ENCODE data around the gene KIF22. TPM values are rescaled to one million over a fixed set of nuclear protein-coding genes. Genes with fewer than 3 reads are reported as not detected.
A peak's percentile ranks its signal among the peaks of the same experiment; 100 is the strongest.
"Not testable (repeated sequence)": the region's sequence is repeated elsewhere in the genome, so short reads cannot be mapped to it uniquely, and the experiment has no call there.

KIF22 gene
- total RNA-seq, 1 donor from 2014 or later, result 27.2 TPM

- DNase-seq (ENCODE audit: low spot score); ATAC-seq: not testable (repeated sequence)
These were observed 2.6 kb downstream of the KIF22 start for GRCh38 chr16:29793153-29793552.

DNA sequence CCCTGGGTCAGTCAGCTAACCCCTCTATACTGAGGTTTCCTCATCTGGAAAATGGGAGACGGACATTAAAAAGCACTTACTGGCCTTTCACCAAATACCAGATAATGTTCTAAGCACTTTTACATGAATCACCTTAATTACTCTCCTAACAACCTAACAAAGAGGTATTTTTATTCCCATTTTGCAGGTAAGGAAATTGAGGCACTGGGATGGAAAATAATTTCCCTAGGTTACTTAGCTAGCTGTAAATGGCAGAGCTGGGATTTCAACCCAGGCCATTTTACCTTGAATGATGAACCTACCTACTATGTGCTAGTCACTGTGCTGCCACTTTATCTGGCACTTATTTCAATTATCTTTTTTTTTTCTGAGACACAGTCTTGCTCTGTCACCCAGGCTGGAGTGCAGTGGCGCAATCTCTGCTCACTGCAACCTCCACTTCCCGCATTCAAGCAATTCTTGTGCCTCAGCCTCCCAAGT, 3.7 kb downstream of the KIF22 start:
- DNase-seq (ENCODE audit: low spot score) (no peak), ATAC-seq (no peak)

- no peak for DNase-seq (ENCODE audit: low spot score)
- no peak for ATAC-seq
These were observed 11.9 kb downstream of the KIF22 start for GRCh38 chr16:29802416-29802935.

- DNase-seq (ENCODE audit: low spot score) (no peak), ATAC-seq (no peak)
These were observed 13.5 kb downstream of the KIF22 start for GRCh38 chr16:29804020-29804419.

DNA sequence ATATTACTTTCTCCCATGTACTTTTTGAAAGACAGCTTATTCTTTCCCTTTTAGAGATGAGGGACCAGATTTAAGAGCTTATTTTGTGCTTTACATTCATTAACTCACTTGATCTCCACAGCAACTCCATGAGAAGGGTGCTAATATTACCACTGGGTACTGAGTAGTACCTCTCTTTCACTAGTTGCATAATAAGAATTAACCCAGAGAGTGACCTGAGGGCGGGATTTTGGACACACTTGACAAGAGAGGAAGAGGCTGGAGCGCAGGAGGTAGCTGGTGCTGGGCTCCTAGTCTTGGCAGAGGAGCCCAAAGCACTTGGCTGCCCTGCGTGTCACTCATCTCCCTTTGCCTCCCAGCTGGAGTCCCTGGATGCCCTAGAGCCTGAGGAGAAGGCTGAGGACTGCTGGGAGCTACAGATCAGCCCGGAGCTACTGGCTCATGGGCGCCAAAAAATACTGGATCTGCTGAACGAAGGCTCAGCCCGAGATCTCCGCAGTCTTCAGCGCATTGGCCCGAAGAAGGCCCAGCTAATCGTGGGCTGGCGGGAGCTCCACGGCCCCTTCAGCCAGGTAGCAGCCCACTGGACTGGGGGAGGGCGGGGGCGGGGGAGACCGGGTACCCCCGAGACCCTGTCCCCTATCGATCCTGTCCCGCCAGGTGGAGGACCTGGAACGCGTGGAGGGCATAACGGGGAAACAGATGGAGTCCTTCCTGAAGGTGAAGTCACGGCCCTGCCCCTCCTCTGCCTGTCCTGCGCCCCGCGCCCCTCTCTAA, 14.1 kb downstream of the KIF22 start:
- ATAC-seq, result peak; percentile 66
- peak; percentile 87 for DNase-seq (ENCODE audit: low spot score)

GRCh38 chr16:29805232-29806098, 14.9 kb downstream of the KIF22 start:
- ATAC-seq (peak; percentile 83), DNase-seq (ENCODE audit: low spot score) (peak; percentile 99)

DNA sequence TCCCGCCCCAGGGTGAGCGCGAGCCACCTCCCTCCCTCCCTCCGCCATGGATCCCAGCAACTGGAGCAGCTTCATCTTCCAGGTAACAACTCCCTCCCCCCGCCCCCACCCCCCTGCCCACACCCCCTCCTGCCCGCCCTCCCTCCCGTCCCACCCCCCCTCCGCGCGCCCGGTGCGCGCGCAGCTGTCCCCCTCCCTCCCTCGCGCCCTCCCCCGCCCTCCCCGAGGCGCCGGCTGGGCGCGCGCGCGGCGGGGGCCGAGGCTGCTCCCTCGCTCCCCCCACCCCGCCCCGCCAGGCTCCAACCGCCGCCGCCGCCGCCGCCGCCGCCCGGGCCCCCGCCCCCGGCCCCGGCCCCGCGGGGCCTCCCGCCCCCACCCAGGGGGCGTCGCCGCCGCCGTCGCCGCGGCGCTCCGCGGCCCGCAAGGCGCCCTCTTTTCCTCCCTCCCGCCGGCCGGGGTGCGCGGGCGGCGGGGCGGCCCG, 15.6 kb downstream of the KIF22 start, which contains the start of gene MAZ:
MAZ (plus strand) TSS at position 431 of the 481 bp plus-strand sequence. CDS start 173 bp downstream, outside the sequence.
- DNase-seq (ENCODE audit: low spot score), result no peak
- ATAC-seq, result peak; percentile 14

DNA sequence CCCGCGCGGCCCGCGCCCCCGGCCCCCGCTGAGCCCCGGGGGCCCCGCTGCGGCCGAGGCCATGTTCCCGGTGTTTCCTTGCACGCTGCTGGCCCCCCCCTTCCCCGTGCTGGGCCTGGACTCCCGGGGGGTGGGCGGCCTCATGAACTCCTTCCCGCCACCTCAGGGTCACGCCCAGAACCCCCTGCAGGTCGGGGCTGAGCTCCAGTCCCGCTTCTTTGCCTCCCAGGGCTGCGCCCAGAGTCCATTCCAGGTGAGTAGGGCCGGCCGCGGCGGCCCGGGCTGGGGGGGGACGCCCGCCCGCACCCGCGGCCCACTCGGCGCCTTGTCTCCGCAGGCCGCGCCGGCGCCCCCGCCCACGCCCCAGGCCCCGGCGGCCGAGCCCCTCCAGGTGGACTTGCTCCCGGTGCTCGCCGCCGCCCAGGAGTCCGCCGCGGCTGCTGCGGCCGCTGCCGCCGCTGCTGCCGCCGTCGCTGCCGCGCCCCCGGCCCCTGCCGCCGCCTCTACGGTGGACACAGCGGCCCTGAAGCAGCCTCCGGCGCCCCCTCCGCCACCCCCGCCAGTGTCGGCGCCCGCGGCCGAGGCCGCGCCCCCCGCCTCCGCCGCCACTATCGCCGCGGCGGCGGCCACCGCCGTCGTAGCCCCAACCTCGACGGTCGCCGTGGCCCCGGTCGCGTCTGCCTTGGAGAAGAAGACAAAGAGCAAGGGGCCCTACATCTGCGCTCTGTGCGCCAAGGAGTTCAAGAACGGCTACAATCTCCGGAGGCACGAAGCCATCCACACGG, 16.3 kb downstream of the KIF22 start:
- peak; percentile 69 for DNase-seq (ENCODE audit: low spot score)

DNA sequence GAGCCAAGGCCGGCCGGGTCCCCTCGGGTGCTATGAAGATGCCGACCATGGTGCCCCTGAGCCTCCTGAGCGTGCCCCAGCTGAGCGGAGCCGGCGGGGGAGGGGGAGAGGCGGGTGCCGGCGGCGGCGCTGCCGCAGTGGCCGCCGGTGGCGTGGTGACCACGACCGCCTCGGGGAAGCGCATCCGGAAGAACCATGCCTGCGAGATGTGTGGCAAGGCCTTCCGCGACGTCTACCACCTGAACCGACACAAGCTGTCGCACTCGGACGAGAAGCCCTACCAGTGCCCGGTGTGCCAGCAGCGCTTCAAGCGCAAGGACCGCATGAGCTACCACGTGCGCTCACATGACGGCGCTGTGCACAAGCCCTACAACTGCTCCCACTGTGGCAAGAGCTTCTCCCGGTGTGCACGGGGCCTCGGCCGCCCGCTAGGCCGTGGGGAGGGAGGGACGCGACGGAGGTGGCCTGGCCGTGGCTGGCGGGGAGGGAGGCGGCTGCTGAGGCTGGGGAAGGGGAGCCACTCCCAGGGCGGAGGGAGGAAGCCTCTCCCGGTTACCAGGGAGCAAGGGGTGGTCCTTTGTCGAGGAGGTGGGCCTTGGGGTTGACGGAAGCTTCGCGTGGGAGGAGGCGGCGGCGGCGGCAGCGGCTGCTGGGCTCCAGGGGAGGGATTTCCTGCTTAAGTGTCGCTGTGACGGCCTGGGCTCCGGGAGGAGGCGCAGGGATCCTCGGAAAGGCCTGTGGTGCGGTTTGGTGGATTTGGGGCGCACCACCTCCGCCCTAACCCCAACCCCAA, 17.1 kb downstream of the KIF22 start:
- peak; percentile 82 for DNase-seq (ENCODE audit: low spot score)
- peak; percentile 3 for ATAC-seq

More for the DNA sequence above, 16.3 kb downstream of the KIF22 start:
- ATAC-seq, result no peak

DNA sequence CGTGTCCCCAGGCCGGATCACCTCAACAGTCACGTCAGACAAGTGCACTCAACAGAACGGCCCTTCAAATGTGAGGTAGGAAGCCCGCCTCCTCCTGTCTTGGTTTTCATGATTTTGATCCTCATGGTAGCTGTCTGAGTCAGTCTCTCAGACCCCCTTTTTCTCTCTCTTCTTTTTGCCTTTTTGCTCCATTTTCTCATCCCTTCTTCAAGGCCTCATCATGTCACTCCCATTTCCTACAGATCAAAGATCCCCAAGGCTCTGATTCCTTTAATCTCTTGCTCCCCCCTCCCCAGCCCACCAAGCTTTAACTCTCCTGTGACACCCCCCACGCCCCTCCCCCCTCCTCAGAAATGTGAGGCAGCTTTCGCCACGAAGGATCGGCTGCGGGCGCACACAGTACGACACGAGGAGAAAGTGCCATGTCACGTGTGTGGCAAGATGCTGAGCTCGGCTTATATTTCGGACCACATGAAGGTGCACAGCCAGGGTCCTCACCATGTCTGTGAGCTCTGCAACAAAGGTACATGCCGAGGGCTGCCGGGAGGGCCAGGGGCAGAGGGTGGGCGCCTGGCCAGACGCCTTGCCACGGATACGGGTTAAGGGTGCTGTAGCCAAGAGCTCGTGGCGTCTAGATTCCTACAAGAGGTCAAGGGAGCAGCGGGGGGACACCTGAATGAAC, 17.8 kb downstream of the KIF22 start:
- ATAC-seq, result no peak
- peak; percentile 57 for DNase-seq (ENCODE audit: low spot score)

DNA sequence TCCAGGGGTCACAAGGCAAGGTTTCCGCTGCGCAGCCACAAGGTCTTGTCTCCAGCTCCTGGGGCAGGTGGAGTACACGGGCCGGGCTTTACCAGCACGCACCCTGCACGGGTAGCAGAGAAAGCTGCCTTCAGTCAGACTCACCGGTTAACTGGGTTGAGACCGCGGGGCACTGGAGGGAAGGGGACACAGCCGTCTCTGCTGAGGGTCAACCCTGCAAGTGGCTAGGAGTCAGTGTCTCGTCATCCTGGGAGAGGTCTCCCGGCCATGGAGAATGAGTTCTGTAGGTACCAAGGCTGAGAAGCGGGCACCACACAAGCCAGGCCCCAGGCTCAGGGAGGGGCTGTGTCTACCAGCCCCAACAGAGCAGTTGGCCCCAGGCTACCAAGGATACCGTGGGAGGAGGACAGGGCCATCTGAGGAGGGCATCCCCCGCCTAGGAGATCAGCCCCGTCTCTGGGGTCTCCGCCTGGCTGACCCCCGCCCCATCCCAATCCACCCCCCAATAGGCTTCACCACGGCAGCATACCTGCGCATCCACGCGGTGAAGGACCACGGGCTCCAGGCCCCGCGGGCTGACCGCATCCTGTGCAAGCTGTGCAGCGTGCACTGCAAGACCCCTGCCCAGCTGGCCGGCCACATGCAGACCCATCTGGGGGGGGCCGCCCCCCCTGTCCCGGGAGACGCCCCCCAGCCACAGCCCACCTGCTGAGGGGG, 18.6 kb downstream of the KIF22 start:
- ATAC-seq (no peak), DNase-seq (ENCODE audit: low spot score) (no peak)

DNA sequence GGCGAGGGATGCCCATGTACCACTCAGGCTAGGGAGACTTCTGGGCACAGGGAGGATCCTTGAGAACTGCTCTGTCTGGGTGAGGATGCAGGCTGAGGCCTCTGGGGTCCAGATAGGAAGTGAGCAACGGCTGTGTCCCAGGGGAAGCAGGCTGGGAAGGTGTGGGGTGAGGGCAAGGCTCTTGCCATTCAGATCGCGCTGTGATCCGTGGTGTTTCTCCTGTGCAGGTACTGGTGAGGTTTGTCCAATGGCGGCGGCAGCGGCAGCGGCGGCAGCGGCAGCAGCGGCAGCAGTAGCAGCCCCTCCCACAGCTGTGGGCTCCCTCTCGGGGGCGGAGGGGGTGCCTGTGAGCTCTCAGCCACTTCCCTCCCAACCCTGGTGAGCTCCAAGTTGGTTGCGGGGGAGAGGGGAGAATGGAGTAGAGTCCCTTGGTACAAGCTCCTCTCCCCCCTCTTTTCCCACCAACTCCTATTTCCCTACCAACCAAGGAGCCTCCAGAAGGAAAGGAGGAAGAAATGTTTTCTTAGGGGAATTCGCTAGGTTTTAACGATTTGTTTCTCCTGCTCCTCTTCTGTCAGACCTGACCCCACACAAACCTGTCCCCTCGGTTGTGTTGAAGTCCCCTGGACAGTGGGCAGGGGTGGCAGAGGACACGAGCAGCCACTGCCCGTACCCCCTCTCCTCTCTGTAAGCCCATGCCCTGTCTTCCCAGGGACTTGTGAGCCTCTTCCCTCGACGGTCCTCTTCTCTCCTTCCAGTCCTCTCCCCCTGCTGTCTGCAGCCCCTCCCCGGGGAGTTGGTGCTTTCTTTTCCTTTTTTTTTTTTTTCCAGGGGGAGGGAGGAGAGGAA, 19.5 kb downstream of the KIF22 start:
- no peak for DNase-seq (ENCODE audit: low spot score)
- no peak for ATAC-seq

DNA sequence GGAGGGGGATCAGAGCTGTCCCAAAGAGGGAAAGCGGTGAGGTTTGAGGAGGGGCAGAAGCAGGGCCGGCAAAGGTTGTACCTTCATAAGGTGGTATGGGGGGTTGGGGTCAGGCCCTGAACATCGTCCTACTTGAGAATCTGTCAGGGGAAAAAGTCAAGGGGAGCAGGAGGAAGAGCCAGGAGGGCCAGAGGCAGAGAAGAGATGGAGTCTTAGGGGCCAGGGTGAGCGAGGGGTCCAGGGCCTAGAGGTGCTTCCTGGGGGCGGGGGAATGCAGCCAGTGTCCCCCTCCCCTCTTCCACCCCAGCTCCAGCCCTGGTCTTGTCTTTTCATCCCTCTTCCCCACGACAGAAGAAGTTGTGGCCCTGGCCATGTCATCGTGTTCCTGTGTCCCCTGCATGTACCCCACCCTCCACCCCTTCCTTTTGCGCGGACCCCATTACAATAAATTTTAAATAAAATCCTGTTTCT, 20.2 kb downstream of the KIF22 start:
- ATAC-seq (no peak), DNase-seq (ENCODE audit: low spot score) (no peak)

GRCh38 chr16:29811170-29811895, 20.8 kb downstream of the KIF22 start:
- peak; percentile 94 for DNase-seq (ENCODE audit: low spot score)
- peak; percentile 73 for ATAC-seq

DNA sequence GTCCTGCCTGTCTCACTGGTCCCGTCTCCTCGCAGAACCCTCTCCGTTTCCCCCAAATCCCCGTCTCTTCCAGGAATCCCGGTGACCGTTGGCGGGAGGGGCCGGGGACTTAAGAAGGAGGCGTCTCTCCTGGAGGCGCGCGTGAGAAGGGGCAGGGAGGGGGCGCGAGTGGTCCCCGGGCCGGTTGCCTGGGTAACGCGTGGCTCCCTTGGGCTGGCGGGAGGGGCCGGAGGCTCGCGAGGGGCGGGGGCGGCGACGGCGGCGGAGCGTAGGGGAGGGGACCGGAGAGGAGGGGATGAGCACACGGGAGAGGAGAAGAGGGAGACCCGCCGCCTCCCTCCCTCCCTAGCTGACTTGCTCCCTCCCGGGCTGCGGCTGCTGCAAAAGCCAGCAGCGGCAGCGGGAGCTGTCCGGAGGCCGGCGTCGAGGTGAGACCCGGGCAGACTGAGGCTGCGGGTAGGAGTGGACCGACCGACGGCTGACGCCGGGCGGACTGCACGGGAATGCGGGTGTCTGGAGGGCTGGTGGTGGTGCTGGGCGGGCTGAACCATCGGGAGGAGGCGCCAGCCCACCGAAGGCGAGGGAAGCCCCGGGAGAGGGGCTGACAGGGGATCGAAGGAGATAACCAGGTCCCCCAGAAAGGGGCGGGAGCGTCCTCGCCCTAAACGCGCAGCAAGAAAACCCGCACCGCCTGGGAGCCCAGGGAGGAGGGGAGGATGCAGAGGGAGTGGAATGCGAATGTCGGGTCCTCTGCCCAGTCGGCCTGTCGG, 21.5 kb downstream of the KIF22 start, which contains the start of gene PRRT2:
PRRT2 (plus strand) TSS at position 298 of the 770 bp plus-strand sequence. CDS start 862 bp downstream, outside the sequence.
- no peak for DNase-seq (ENCODE audit: low spot score)
- ATAC-seq, result no peak

All from left lobe of liver (tissue), 2 donors.